GM23338 (cell line): Measurements from ENCODE around the gene GNB3. TPM values are rescaled to one million over a fixed set of nuclear protein-coding genes. Genes with fewer than 3 reads are reported as not detected.
A peak's percentile ranks its signal among the peaks of the same experiment; 100 is the strongest.

Experiments
- ATAC-seq: fragments of 200-7000 bp; cut with Tn5 transposase; 3 replicates; pipeline ENCODE4 v1.9.1; 2020
- DNase-seq: peaks from one replicate; pipeline ENCODE4 v3.0.0-alpha.2; 2015; ENCODE audit warnings: low spot score
- H2AFZ ChIP-seq: fragments of 200-600 bp; sonication (generic); 2 replicates; pipeline ENCODE4 v1.8.0; 2016; ENCODE audit warnings: antibody characterized with exemption, mild to moderate bottlenecking, moderate library complexity
- H3F3A ChIP-seq: fragments of 200-600 bp; sonication (generic); replicated peaks from 2 replicates; pipeline ENCODE4 v1.8.0; 2017; ENCODE audit warnings: antibody characterized with exemption, mixed run types, low read depth
- H3K27ac ChIP-seq: fragments of 200-600 bp; sonication (generic); 2 replicates; pipeline ENCODE4 v1.6.1; 2016; ENCODE audit warnings: low read depth
- H3K27me3 ChIP-seq: fragments of 200-600 bp; sonication (generic); 2 replicates; pipeline ENCODE4 v1.8.0; 2016; ENCODE audit warnings: mild to moderate bottlenecking, mixed run types, moderate library complexity; ENCODE audit not compliant: insufficient read depth
- H3K36me3 ChIP-seq: fragments of 200-600 bp; sonication (generic); 2 replicates; pipeline ENCODE4 v1.8.0; 2016; ENCODE audit warnings: mild to moderate bottlenecking; ENCODE audit not compliant: insufficient read depth
- H3K4me1 ChIP-seq: fragments of 200-600 bp; sonication (generic); 2 replicates; pipeline ENCODE4 v1.8.0; 2016; ENCODE audit warnings: mild to moderate bottlenecking, moderate library complexity; ENCODE audit not compliant: insufficient read depth
- H3K4me2 ChIP-seq: fragments of 200-600 bp; sonication (generic); 2 replicates; pipeline ENCODE4 v1.7.1; 2017; ENCODE audit warnings: mixed run types
- H3K4me3 ChIP-seq: fragments of 200-600 bp; sonication (generic); 2 replicates; pipeline ENCODE4 v1.6.1; 2016; ENCODE audit warnings: mixed run types
- H3K79me2 ChIP-seq: fragments of 200-600 bp; sonication (generic); replicated peaks from 2 replicates; pipeline ENCODE4 v1.8.0; 2017; ENCODE audit warnings: mild to moderate bottlenecking; ENCODE audit not compliant: insufficient read depth
- H3K9me2 ChIP-seq: fragments of 200-600 bp; sonication (generic); 2 replicates; pipeline ENCODE4 v1.8.0; 2017; ENCODE audit not compliant: insufficient read depth
- H4K20me1 ChIP-seq: fragments of 200-600 bp; sonication (generic); replicated peaks from 2 replicates; pipeline ENCODE4 v1.8.0; 2017; ENCODE audit warnings: mild to moderate bottlenecking; ENCODE audit not compliant: insufficient read depth
- H3K27ac Mint-ChIP-seq: 2 replicates; pipeline ENCODE4 v1.8.0; 2020; ENCODE audit warnings: inconsistent platforms, mild to moderate bottlenecking, moderate library complexity, mixed read lengths
- H3K27me3 Mint-ChIP-seq: 3 replicates; pipeline ENCODE4 v1.8.0; 2022; ENCODE audit warnings: low read depth, mild to moderate bottlenecking, moderate library complexity, mixed read lengths, inconsistent platforms; ENCODE audit not compliant: insufficient read depth, poor library complexity
- H3K36me3 Mint-ChIP-seq: 3 replicates; pipeline ENCODE4 v1.8.0; 2021; ENCODE audit warnings: low read depth, mild to moderate bottlenecking, inconsistent platforms, moderate library complexity, mixed read lengths
- H3K4me1 Mint-ChIP-seq: 3 replicates; pipeline ENCODE4 v1.8.0; 2020; ENCODE audit warnings: mild to moderate bottlenecking, inconsistent platforms, mixed read lengths
- H3K4me3 Mint-ChIP-seq: 3 replicates; pipeline ENCODE4 v1.8.0; 2021; ENCODE audit warnings: moderate library complexity, mild to moderate bottlenecking, inconsistent platforms, mixed read lengths
- H3K9me3 Mint-ChIP-seq: 3 replicates; pipeline ENCODE4 v1.8.0; 2020; ENCODE audit warnings: moderate library complexity, mild to moderate bottlenecking, inconsistent platforms, mixed read lengths
- CREB1 ChIP-seq: fragments of 250-450 bp; sonication (Bioruptor Pico); IDR thresholded peaks from 2 replicates; pipeline ENCODE4 v1.5.0; 2020; ENCODE audit warnings: low read depth, mild to moderate bottlenecking, moderate library complexity
- EZH2 ChIP-seq: fragments of 200-600 bp; sonication (generic); IDR thresholded peaks from one replicate; pipeline ENCODE4 v1.8.0; 2017; ENCODE audit warnings: antibody characterized with exemption, mild to moderate bottlenecking, low read depth; ENCODE audit not compliant: unreplicated experiment
- EZH2phosphoT487 ChIP-seq: fragments of 200-600 bp; sonication (generic); IDR thresholded peaks from one replicate; pipeline ENCODE4 v1.8.1; 2018; ENCODE audit warnings: antibody characterized with exemption; ENCODE audit not compliant: unreplicated experiment
- JUNB ChIP-seq: IDR thresholded peaks from one replicate; pipeline ENCODE4 v1.6.1; 2016; ENCODE audit warnings: antibody characterized with exemption; ENCODE audit not compliant: unreplicated experiment
- STAT1 ChIP-seq: IDR thresholded peaks from one replicate; pipeline ENCODE4 v1.6.1; 2016; ENCODE audit warnings: antibody characterized with exemption; ENCODE audit not compliant: unreplicated experiment
- ZNF114 ChIP-seq: fragments of 250-450 bp; sonication (Bioruptor Pico); IDR thresholded peaks from 2 replicates; pipeline ENCODE4 v1.5.0; 2020; ENCODE audit warnings: mild to moderate bottlenecking, moderate library complexity
- ZNF331 ChIP-seq: fragments of 250-450 bp; sonication (Bioruptor Pico); IDR thresholded peaks from 2 replicates; pipeline ENCODE4 v1.5.0; 2020; ENCODE audit warnings: low read depth, mild to moderate bottlenecking, moderate library complexity
- polyA plus RNA-seq: library from polyadenylated mRNA; unstranded; fragments of >200 nt; fragmentation: Nextera tagmentation; extraction: Ambion mirVana; gene quantifications from 2 replicates; pipeline ENCODE4 v1.2.1, GENCODE V29; 2016
- total RNA-seq: library from RNA; depleted of rRNA; stranded (reverse); fragments of >200 nt; shearing (Covaris generic); gene quantifications from 2 replicates; pipeline ENCODE4 v1.2.3, GENCODE V29; 2014
- TF ChIP-seq, protein P1 (sequence below): IDR thresholded peaks from 2 replicates; pipeline ENCODE4 v1.6.1; 2016; ENCODE audit warnings: antibody characterized with exemption
- TF ChIP-seq, protein P2 (sequence below), 2 experiments: fragments of 200-600 bp in 1 of 2; sonication (generic) in 1 of 2; conservative IDR thresholded peaks; 2 replicates each; pipeline versions ENCODE4 v1.5.1 to v1.6.1; 2016 to 2017; ENCODE audit warnings: antibody characterized with exemption in 2 of 2, low read depth in 2 of 2, mild to moderate bottlenecking in 2 of 2, moderate library complexity in 1 of 2
- TF ChIP-seq, protein P3 (sequence below): IDR thresholded peaks from one replicate; pipeline ENCODE4 v1.6.1; 2018; ENCODE audit warnings: antibody characterized with exemption; ENCODE audit not compliant: unreplicated experiment

Gene GNB3
- total and polyA plus RNA-seq, 2 experiments from 2014 or later, result 5.4 to 8.2 TPM

DNA sequence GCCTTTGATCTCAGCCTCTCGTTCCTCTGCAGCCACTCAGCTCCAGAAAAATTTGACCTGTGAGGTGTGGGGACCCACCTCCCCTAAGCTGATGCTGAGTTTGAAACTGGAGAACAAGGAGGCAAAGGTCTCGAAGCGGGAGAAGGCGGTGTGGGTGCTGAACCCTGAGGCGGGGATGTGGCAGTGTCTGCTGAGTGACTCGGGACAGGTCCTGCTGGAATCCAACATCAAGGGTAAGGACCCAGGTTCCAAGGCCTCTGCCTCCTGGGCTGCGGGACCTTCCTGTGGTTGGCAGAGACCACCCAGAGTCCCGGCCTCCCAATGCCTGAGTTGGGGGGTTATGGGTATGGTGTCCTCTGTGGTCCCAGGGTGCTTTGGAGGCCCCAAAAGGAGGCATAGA, 23.6 kb upstream of the GNB3 start (continued):
- TF ChIP-seq ZNF331, result no peak
- no peak for TF ChIP-seq STAT1
- TF ChIP-seq, protein P1, sequence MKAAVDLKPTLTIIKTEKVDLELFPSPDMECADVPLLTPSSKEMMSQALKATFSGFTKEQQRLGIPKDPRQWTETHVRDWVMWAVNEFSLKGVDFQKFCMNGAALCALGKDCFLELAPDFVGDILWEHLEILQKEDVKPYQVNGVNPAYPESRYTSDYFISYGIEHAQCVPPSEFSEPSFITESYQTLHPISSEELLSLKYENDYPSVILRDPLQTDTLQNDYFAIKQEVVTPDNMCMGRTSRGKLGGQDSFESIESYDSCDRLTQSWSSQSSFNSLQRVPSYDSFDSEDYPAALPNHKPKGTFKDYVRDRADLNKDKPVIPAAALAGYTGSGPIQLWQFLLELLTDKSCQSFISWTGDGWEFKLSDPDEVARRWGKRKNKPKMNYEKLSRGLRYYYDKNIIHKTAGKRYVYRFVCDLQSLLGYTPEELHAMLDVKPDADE, result no peak
- no peak for TF ChIP-seq CREB1 (CRISPR knock-in tag)
- TF ChIP-seq JUNB, result no peak
- no peak for TF ChIP-seq EZH2phosphoT487
- TF ChIP-seq EZH2, result no peak
- TF ChIP-seq, protein P2, sequence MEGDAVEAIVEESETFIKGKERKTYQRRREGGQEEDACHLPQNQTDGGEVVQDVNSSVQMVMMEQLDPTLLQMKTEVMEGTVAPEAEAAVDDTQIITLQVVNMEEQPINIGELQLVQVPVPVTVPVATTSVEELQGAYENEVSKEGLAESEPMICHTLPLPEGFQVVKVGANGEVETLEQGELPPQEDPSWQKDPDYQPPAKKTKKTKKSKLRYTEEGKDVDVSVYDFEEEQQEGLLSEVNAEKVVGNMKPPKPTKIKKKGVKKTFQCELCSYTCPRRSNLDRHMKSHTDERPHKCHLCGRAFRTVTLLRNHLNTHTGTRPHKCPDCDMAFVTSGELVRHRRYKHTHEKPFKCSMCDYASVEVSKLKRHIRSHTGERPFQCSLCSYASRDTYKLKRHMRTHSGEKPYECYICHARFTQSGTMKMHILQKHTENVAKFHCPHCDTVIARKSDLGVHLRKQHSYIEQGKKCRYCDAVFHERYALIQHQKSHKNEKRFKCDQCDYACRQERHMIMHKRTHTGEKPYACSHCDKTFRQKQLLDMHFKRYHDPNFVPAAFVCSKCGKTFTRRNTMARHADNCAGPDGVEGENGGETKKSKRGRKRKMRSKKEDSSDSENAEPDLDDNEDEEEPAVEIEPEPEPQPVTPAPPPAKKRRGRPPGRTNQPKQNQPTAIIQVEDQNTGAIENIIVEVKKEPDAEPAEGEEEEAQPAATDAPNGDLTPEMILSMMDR (conservative IDR thresholded peaks at IDR 0.05; ENCODE audit: low read depth in 2 of 2), result no peak

DNA sequence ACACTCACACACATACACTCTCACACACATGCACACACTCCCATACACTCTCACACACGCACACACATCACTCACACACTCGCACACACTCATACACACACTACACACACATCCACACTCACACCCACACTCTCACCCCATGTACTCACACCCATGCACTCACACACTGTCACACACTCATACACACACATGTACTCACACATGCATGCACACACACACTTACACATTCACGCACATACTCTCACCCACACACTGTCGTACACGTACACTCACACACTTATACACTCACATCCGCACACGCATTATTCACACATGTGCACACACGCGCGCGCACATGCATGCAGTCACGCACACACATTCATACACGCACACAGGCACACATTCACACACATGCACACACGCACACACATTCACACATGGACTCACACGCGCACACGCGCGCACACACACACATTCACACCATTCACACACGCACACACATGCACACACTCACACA, 23.0 kb upstream of the GNB3 start:
- no peak overlapping the region for H3K27ac ChIP-seq
- H2AFZ ChIP-seq, result no peak overlapping the region
- Mint-ChIP-seq H3K27me3 (peaks cover 40% of the 10 kb centered on the region), H3K4me1 (peaks cover 44% of the 10 kb centered on the region), H3K27ac (peak overlapping the region; percentile 50), H3K4me3 (peak overlapping the region; percentile 61; the same call in 2 of the 3 replicates), H3K36me3 (no peaks in the 10 kb centered on the region), H3K9me3 (no peaks in the 10 kb centered on the region)
- no peaks in the 10 kb centered on the region for H3K79me2 ChIP-seq
- H3F3A ChIP-seq, result peaks cover 12% of the 10 kb centered on the region; the same call in 1 of the 2 replicates
- H3K27me3 ChIP-seq, result peaks cover 26% of the 10 kb centered on the region
- no peak for ATAC-seq
- H3K4me1 ChIP-seq, result peaks cover 35% of the 10 kb centered on the region
- H3K4me2 ChIP-seq, result peak overlapping the region; percentile 66; the same call in 1 of the 2 replicates
- DNase-seq, result no peak
- H3K36me3 ChIP-seq, result no peaks in the 10 kb centered on the region
- H3K9me2 ChIP-seq, result no peaks in the 10 kb centered on the region
- H3K4me3 ChIP-seq, result 0 out of 2 replicates have a peak overlapping the region, but pooled peaks have one; percentile 40
- no peaks in the 10 kb centered on the region for H4K20me1 ChIP-seq
- TF ChIP-seq EZH2 (no peak), EZH2phosphoT487 (no peak), ZNF114 (CRISPR knock-in tag) (no peak), JUNB (no peak)
- TF ChIP-seq, protein P3, sequence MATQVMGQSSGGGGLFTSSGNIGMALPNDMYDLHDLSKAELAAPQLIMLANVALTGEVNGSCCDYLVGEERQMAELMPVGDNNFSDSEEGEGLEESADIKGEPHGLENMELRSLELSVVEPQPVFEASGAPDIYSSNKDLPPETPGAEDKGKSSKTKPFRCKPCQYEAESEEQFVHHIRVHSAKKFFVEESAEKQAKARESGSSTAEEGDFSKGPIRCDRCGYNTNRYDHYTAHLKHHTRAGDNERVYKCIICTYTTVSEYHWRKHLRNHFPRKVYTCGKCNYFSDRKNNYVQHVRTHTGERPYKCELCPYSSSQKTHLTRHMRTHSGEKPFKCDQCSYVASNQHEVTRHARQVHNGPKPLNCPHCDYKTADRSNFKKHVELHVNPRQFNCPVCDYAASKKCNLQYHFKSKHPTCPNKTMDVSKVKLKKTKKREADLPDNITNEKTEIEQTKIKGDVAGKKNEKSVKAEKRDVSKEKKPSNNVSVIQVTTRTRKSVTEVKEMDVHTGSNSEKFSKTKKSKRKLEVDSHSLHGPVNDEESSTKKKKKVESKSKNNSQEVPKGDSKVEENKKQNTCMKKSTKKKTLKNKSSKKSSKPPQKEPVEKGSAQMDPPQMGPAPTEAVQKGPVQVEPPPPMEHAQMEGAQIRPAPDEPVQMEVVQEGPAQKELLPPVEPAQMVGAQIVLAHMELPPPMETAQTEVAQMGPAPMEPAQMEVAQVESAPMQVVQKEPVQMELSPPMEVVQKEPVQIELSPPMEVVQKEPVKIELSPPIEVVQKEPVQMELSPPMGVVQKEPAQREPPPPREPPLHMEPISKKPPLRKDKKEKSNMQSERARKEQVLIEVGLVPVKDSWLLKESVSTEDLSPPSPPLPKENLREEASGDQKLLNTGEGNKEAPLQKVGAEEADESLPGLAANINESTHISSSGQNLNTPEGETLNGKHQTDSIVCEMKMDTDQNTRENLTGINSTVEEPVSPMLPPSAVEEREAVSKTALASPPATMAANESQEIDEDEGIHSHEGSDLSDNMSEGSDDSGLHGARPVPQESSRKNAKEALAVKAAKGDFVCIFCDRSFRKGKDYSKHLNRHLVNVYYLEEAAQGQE, result no peak
- TF ChIP-seq, protein P2 (conservative IDR thresholded peaks at IDR 0.05; ENCODE audit: low read depth in 2 of 2), result no peak
